ENCODE data around the gene LGALS7.

GRCh38 chr19:38778733-38779132, 5.4 kb upstream of the LGALS7 start:
- TF ChIP-seq CTCF (conservative IDR thresholded peaks at IDR 0.05; ENCODE audit: low read length) (no peak), EZH2phosphoT487 (IDR thresholded peaks at IDR 0.05; ENCODE audit: borderline replicate concordance) (no peak)

Data from Loucy (cell line).